HG02973 (cell line): Measurements from ENCODE around the gene CCL26.
"Not testable (repeated sequence)": the region's sequence is repeated elsewhere in the genome, so short reads cannot be mapped to it uniquely, and the experiment has no call there.

ENCODE experiments used
- ATAC-seq: cut with Tn5 transposase; IDR thresholded peaks from one replicate; pipeline ENCODE4 v1.9.1; 2021; ENCODE audit warnings: moderate library complexity; ENCODE audit not compliant: unreplicated experiment

The CCL26 gene

GRCh38 chr7:75739796-75740672, 32.0 kb downstream of the CCL26 start:
- peak; percentile 24 for ATAC-seq

GRCh38 chr7:75738975-75739795, 32.8 kb downstream of the CCL26 start:
- ATAC-seq: peak; percentile 90

GRCh38 chr7:75738604-75738974, 33.4 kb downstream of the CCL26 start, which contains the start of gene HIP1:
HIP1 (minus strand) TSS chr7:75738941; CDS start chr7:75738920, 21 bp downstream.
- ATAC-seq: peak; percentile 12

- ATAC-seq: no peak
Observed at GRCh38 chr7:75737856-75738603, 34.0 kb downstream of the CCL26 start.

- ATAC-seq: no peak
Observed at GRCh38 chr7:75735581-75736350, 36.2 kb downstream of the CCL26 start.

- ATAC-seq: no peak
Observed at GRCh38 chr7:75734586-75735458, 37.2 kb downstream of the CCL26 start.

- no peak for ATAC-seq
Observed at GRCh38 chr7:75732764-75733630, 39.0 kb downstream of the CCL26 start.

GRCh38 chr7:75732016-75732521, 39.9 kb downstream of the CCL26 start:
- no peak for ATAC-seq

GRCh38 chr7:75729851-75730274, 42.1 kb downstream of the CCL26 start:
- ATAC-seq: no peak

- ATAC-seq: no peak
Observed at GRCh38 chr7:75727881-75728593, 44.0 kb downstream of the CCL26 start.

GRCh38 chr7:75727351-75727750, 44.7 kb downstream of the CCL26 start:
- ATAC-seq: not testable (repeated sequence)

GRCh38 chr7:75725306-75725705, 46.7 kb downstream of the CCL26 start:
- ATAC-seq: no peak

- ATAC-seq: no peak
Observed at GRCh38 chr7:75723444-75723843, 48.6 kb downstream of the CCL26 start.

GRCh38 chr7:75722373-75722772, 49.6 kb downstream of the CCL26 start:
- ATAC-seq: no peak

- ATAC-seq: not testable (repeated sequence)
Observed at GRCh38 chr7:75721922-75722321, 50.1 kb downstream of the CCL26 start.

- no peak for ATAC-seq
Observed at GRCh38 chr7:75721426-75721825, 50.6 kb downstream of the CCL26 start.

- no peak for ATAC-seq
Observed at GRCh38 chr7:75719626-75720025, 52.4 kb downstream of the CCL26 start.
